Embryonic facial prominence (tissue), 1 donor: ENCODE results near the gene VGLL4.

Source experiments
- DNase-seq: peaks from one replicate; pipeline ENCODE4 v3.0.0-alpha.2; 2016; ENCODE audit errors: extremely low spot score

VGLL4 gene

DNA sequence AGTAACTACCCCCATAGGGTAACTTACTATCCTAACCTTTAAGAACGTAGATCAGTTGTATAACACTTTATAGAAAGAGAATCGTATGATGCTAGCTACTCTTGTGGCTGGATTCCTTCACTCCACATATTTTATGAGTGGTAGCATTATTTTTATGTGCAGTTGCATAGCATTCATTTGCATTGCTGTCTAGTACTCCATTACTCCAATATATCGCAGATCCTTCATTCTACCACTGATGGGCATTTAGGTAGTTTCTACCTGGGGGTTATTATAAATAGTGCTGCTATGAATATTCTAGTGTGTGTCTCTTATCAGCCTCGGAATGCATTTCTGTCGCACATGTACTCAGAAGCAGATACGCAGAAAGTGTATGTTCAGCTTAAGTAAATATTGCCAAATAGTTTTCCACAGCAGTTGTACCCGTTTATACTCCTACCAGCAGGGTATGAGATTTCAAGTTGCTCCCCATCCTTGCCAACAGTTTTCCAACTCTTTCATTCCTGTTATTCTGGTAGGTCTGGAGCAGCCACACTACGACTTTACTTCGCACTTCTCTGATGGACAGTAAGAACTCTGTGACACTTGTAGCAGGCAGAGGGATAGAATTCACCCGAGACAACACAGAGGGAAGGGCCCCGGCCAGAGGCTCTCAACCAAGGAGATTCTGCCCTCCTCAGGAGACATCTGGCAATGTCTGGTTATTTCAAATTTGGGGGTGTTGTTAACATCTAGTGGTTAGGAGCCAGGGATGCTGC is 9.8 kb upstream of the VGLL4 start:
- DNase-seq = no peak

GRCh38 chr3:11651900-11652299 is 8.2 kb upstream of the VGLL4 start:
- peak; percentile 69 for DNase-seq

DNA sequence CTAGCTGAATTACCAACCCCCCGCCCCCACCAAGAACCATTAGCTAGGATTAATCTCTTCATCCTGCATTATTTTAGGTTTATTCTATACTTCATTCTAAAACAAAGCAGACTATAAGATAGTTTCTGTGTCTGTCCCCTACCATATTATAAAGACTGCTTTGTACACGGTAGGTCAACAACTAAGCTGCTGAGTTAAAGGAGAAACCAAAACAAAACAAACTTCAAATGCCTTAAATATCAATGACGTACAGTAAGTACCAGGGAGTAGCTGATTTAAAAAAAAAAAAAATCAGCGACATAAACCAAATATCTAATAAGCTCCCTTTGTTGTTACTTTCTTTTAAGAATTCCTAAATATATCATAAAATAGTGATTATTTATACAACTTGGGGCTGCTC is 7.8 kb upstream of the VGLL4 start:
- DNase-seq = no peak

GRCh38 chr3:11650391-11650790 is 6.7 kb upstream of the VGLL4 start:
- no peak for DNase-seq

GRCh38 chr3:11648735-11649134 is 5.0 kb upstream of the VGLL4 start:
- DNase-seq = no peak

DNA sequence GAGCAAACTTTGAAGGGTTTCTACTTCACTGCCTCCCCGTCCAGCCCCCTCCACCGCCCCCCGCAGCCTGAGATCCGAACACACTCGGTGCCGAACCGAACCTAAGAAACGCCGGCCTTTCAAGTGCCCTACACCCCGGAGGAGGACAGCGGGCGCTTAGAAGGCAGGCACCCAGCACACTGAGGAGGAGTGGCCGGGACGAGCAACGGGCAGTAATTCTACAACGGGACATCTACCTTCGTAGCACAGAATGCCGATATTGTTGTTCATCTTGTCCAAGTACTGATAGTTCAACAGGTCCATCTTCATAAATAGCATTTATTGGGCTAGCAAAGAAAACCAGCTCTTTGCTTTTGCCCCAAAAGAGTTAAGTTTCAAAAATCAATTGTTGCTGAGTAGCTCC is 513 bp downstream of the VGLL4 start:
- DNase-seq = no peak

DNA sequence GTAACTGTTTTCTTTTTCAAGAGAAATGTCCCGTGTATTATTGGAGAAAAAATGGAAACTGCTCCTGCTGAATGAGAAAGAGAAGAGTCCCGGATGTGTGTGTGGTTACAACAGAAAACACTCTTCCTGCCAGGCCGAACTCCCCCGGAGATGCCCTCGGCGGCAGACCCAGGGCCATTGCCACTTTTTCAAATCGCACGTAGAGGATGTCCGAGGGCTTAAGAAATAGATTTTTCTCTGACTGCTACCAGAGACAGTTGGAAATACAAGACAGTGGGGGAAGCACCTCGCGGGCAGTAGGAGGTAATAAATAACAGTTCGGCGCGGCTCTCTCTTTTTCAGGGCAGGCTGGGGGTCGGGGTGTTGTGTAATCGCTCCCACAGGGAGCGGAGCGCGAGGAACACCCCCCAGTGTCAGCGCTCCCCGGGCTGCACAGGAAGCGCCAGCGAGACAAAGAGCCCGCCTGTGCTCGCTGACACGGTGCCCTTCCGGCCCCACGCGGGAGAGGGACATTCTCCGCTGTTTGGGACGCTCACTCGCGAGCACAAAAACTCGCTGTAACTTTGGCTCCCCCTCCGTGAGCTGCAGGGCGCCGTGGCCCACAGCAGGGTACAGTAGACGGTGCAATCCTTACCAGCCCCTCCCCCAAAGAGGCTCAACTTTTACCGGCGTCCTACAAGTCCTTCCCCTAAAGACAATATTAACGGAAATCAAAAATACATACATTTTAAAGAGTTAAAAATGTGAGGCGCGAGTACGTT is 1.1 kb downstream of the VGLL4 start:
- DNase-seq = peak; percentile 66

- peak; percentile 34 for DNase-seq
Observed at GRCh38 chr3:11641683-11642430, 1.9 kb downstream of the VGLL4 start.

DNA sequence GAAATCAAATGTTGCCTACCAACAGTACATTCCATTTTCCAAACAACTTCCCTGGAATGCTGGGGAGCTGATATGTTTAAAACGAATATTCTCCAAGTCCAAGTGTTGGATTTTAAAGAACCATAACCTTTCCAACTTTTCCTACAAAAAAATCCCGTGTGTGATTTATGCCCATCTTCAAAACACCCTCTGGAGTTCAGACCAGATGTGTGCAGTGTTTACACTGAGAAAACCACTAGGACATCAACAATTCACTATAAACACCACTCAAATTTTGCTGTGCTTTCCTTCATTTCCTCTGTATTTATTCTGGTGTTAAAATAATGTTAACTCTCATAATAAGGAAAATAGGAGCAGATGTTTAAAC is 2.4 kb downstream of the VGLL4 start:
- no peak for DNase-seq

DNA sequence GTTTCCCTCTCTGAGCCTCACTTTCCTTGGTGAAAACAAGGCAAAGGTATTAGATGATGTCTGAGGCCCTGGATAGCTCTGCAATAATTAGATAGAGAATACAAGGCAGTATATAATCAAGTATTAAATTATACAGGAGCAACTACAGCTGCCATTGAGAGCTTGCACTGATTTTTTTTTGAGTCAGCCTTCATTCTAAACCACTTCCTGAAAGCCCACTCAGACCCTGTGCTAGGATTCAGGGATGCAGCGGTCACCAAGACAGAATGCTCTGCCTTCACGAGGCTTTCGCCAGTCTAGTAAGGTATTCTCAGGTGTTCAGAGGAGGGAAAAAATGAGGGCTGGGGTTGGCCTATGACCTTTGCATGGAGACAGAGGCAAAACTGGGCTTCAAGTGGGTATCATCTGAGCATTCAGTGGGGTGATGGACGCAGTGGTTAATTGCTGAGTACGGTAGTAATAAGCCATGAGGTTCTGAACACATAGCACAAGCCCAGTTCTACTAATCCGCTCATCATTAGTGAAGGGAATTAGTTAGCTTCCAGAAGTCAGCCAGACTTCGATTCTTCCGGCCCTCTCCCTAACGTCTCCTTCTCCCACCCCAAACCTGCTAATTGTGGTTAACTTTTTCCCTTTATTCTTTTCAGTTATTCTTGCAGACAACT is 3.6 kb downstream of the VGLL4 start:
- DNase-seq = no peak

- DNase-seq = peak; percentile 58
Observed at GRCh38 chr3:11638495-11639358, 5.0 kb downstream of the VGLL4 start.

GRCh38 chr3:11637901-11638458 is 5.7 kb downstream of the VGLL4 start:
- DNase-seq = peak; percentile 74

DNA sequence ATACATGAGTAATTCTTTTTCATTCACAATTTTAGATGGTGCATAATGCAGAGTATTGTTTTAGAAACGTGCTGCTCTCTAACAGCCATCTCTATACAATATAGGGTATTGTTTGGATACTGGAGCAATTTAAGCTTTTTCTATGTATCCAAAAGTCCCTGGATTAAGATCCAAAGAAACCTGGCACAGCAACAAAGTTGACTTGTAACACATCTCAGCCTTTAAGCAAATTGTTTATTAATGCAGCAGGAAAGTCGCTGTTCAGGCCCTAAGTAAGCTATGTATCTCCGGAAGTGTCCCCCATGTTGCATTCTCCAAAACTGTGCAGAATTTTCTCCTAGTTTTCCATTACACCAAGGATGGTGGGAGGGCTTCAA is 7.3 kb downstream of the VGLL4 start:
- DNase-seq = no peak

GRCh38 chr3:11635680-11636393 is 7.9 kb downstream of the VGLL4 start:
- DNase-seq = no peak

DNA sequence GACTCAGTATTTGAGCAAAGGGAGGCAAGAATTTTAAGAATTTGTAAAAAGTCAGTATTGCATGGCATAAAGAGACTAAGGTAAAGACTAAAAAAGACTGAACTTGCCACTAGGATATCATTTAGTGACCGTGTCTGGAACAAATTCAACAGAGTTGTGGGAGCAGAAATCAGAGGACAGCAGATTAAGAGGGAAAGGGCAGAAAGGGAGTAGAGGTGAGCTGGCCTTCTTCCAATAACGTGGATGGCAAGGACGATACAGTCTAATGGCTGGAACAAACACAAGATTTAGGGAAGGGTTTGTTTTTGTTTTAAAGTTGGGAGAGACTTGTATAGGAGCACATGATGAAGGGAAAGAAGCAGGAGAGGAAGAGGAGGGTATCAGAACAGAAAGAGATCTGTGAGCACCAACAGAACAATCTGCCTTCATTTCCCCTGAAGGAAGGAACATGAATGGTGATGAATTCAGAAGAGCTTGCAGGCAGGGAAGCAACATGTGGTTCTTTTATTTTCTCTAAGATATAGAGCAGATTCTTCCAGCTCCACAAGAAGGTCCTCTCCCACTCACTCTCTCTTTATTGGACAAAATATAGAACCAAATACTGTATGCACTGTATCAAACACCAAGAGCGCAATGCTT is 8.6 kb downstream of the VGLL4 start:
- no peak for DNase-seq

- DNase-seq = no peak
Observed at GRCh38 chr3:11634081-11634635, 9.6 kb downstream of the VGLL4 start.

DNA sequence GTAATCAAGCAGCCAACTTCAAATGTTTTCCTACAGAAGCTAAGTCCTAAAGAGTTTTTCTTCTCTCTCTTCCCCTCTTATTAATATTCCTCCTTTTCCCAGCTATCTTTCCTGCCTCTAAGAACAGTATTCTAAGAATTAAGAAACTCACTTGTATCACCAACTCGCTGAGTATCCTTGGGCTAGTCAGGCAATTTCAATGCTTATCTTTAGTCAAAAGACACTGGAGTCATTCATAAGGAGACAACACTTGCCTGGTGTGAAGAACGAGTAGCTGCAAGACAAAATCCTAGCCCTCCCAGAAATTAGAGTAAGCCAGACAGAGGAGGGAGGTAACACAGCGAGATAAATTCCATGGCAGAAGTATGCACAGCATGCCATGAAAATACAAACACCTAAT is 10.7 kb downstream of the VGLL4 start:
- no peak for DNase-seq

DNA sequence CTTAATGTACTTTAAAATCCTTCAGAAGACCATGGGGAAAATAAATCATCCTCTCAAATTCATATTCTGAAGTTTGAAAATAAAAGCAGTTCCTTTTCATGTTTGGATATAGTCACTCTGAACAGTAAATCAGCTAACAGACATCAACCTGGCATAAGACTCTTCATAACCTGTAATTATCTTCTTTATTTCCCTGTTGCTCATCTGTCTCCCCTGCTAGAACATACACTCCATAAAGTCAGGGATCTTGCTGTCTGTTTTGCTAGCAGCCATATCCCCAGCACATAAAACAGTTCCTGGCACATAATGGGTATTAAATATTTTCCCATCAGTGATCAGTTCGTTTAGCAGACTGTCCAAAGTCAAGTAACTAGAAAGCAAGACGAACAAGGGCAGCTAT is 11.2 kb downstream of the VGLL4 start:
- DNase-seq = no peak

DNA sequence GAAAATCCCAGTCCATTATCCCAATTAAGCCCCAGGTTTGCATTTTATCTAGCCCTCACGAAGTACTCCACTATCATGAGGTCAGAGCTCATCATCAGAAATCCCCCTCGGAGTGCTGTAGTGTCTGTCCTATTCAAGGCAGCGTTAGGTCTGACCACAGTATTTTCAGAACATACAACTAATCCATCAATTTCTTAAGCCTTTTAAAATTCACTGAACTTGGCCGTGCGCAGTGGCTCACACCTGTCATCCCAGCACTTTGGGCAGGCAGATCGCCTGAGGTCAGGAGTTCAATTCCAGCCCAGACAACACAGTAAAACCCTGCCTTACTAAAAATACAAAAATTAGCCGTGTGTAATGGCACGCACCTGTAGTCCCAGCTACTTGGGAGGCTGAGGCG is 11.9 kb downstream of the VGLL4 start:
- DNase-seq = no peak
